Stimulated activated CD4-positive, alpha-beta T cell treated with anti-CD3 and anti-CD28 coated beads, TNF-alpha, amount 100 ng/mL, for 48 hours (primary cell): ENCODE measurements around the gene IKZF2.

Source experiments
- DNase-seq, 3 donors: peaks; one replicate each; pipeline ENCODE4 v3.0.0-alpha.2; 2020; ENCODE audit warnings: low read depth in 3 of 3

Gene IKZF2

DNA sequence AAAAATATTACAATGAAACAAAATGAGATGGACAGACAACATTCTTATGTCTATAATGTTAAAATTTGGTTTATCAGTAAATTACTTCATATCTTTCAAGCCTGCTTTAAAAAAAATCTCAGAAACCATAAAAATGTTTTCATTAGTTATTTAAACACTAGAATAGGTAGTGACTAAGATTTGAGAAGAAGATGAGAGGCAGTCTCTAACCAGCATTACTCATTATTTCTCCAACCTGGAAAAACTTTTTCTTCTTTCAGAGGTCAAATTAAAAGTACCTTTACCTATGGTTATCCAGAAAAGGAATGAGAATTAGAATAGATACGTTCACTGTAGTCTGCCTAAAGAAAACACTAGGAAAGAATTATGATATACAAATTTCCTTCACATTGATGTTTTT is 50.3 kb downstream of the IKZF2 start:
- DNase-seq: no peak

DNA sequence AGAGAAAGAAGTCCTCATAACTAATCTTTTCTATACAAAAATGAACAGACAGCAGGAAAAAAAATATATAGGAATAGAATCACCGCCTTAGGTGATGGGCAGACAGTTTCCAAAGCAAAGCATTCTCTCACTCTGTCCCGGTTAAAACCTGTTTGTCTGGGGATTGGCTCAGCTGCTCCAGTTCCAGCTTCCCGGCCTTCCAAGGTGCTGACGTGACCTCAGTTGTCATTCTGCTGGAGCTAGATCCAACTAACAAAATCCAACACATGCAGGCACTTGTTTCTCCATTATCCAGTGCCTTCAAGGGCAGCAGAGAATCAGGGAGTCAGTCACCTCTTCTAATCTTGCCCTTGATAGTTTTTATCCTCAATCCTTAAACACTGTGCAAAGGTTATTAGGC is 52.8 kb downstream of the IKZF2 start:
- DNase-seq: no peak

GRCh38 chr2:213091765-213092164 is 59.6 kb downstream of the IKZF2 start:
- no peak for DNase-seq

- no peak for DNase-seq
Observed at GRCh38 chr2:213090772-213091171, 60.6 kb downstream of the IKZF2 start.

- no peak for DNase-seq
Observed at GRCh38 chr2:213089438-213089837, 62.0 kb downstream of the IKZF2 start.

- no peak for DNase-seq
Observed at GRCh38 chr2:213087040-213087439, 64.4 kb downstream of the IKZF2 start.

GRCh38 chr2:213086571-213086970 is 64.8 kb downstream of the IKZF2 start:
- DNase-seq: no peak

GRCh38 chr2:213086050-213086449 is 65.4 kb downstream of the IKZF2 start:
- DNase-seq: no peak

DNA sequence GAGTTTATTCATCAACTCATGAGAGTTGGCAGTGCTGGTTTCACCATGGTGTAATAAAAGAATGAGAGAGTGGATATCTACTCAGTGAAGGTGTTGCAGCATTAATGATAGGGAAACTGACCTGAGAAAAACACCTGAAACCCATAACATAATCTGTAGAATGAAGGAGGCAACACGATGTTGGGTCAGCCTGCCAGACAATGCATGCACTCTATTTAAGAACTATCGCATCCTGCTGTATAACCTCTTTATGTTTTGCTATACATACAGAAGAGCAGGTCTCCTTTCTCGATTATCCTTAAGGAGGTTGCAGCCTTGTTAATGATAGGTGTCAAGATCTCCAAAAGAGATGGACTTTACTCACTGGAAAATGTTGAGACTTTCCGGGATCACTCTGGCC is 65.9 kb downstream of the IKZF2 start:
- no peak for DNase-seq

- no peak for DNase-seq
Observed at GRCh38 chr2:213084261-213084660, 67.2 kb downstream of the IKZF2 start.

GRCh38 chr2:213080969-213081617 is 70.3 kb downstream of the IKZF2 start:
- DNase-seq: no peak

GRCh38 chr2:213079756-213080155 is 71.7 kb downstream of the IKZF2 start:
- no peak for DNase-seq

GRCh38 chr2:213078686-213079085 is 72.7 kb downstream of the IKZF2 start:
- no peak for DNase-seq

GRCh38 chr2:213069531-213069930 is 81.9 kb downstream of the IKZF2 start:
- DNase-seq: no peak

- no peak for DNase-seq
Observed at GRCh38 chr2:213068676-213069359, 82.6 kb downstream of the IKZF2 start.

- no peak for DNase-seq
Observed at GRCh38 chr2:213067888-213068287, 83.5 kb downstream of the IKZF2 start.

- DNase-seq: no peak
Observed at GRCh38 chr2:213066443-213066743, 85.0 kb downstream of the IKZF2 start.

GRCh38 chr2:213065583-213066442 is 85.6 kb downstream of the IKZF2 start:
- no peak for DNase-seq

- DNase-seq: no peak
Observed at GRCh38 chr2:213064099-213064498, 87.3 kb downstream of the IKZF2 start.

DNA sequence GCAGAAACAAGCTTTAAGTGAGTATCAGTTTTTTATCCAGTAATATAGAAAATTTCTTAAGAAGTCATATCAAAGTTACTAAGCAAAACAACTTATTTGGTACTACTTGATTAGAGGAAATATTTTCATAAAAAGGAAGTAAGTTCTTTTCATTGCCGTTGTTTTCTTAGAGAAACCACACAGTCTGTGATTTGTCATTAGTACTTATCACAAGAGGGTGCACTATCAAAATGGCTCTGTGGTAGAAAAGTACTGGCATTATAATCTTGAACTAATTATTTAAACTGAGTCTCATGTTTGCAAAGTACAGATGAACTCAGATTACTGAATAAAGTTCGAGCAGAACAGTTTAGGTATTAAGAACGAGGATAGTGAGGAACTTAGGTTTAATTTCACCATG is 93.4 kb downstream of the IKZF2 start:
- no peak for DNase-seq

GRCh38 chr2:213046431-213046830 is 105.0 kb downstream of the IKZF2 start:
- DNase-seq: no peak

DNA sequence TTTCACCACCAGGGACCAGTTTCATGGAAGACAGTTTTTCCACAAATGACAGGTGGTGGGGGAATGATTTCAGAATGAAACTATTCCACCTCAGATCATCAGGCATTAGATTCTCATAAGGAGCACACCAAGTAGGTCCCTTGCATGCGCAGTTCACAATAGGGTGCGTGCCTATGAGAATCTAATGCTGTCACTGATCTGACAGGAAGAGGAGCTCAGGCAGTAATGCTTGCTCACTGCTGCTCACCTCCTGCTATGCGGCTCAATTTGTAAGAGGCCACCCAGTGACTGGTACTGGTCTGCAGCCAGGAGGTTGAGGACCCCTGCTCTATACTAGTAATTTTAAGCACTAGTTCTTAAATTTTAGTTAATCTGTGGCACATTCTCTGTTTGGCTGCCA is 107.8 kb downstream of the IKZF2 start:
- DNase-seq: no peak

DNA sequence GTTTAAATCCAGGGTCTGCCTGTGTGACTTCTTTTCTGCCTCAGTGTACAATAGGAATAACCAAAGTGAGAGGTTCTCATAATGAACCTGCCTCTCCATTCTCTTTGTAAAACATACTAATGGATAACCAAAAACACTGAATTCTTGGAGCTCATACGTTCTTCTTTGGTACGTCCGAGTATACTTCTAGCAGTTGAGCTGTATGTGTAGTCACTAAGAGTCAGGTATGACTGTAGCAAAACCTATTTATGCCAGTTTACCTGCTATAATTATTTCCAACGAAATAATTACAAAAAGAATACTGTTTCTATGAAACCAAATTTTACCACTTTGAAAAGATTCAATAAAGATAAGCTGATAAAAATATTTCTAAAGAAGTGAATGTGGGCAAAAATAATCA is 109.2 kb downstream of the IKZF2 start:
- DNase-seq: no peak
